Esophagus squamous epithelium (tissue), 5 donors: Measurements from ENCODE around the gene PXMP2. TPM values are rescaled to one million over a fixed set of nuclear protein-coding genes. Genes with fewer than 3 reads are reported as not detected.

ENCODE experiments used
- DNase-seq: peaks from one replicate; lab custom pipeline; 2025; lab: John Stamatoyannopoulos, UW
- H3K27ac ChIP-seq, 4 donors: fragments of 200-600 bp; sonication (generic); one replicate each; pipeline ENCODE4 v1.5.1; 2016 to 2019; ENCODE audit warnings: mild to moderate bottlenecking in 1 of 4
- H3K27me3 ChIP-seq, 4 donors: fragments of 200-600 bp; sonication (generic); 1 replicate in 3 of 4; 2 replicates in 1 of 4; pipeline versions ENCODE4 v1.5.1 to v1.6.0; 2017 to 2021; ENCODE audit warnings: antibody characterized with exemption in 1 of 4
- H3K36me3 ChIP-seq, 3 donors: fragments of 200-600 bp; sonication (generic); one replicate each; pipeline ENCODE4 v1.5.1; 2016 to 2019
- H3K4me1 ChIP-seq, 3 donors: fragments of 200-600 bp; sonication (generic); one replicate each; pipeline ENCODE4 v1.5.1; 2017 to 2019
- H3K4me3 ChIP-seq, 4 donors: fragments of 200-600 bp; sonication (generic); 1 replicate in 3 of 4; 2 replicates in 1 of 4; pipeline ENCODE4 v1.5.1; 2016 to 2019; ENCODE audit warnings: mild to moderate bottlenecking in 2 of 4, moderate library complexity in 1 of 4
- H3K9me3 ChIP-seq, 3 donors: fragments of 200-600 bp; sonication (generic); one replicate each; pipeline ENCODE4 v1.5.1; 2016 to 2019
- CTCF ChIP-seq, 6 experiments: fragments of 450-650 bp in 4 of 6; fragments of 200-600 bp in 2 of 6; sonication (generic) in 2 of 6; IDR thresholded peaks; one replicate each; pipeline ENCODE4 v1.5.1; 2016 to 2019; ENCODE audit warnings: antibody characterized with exemption in 6 of 6, mild to moderate bottlenecking in 4 of 6, moderate library complexity in 4 of 6
- POLR2A ChIP-seq, 4 donors: fragments of 450-650 bp; IDR thresholded peaks; one replicate each; pipeline ENCODE4 v1.6.1; 2017; ENCODE audit warnings: antibody characterized with exemption in 4 of 4, mild to moderate bottlenecking in 4 of 4, moderate library complexity in 3 of 4
- WGBS, 2 donors: methylation state at CpG; one replicate each; pipeline ENCODE4 v1.1.5; 2018; 5-methylcytosine and 5-hydroxymethylcytosine counted together
- intact Hi-C: fragments of 100-400 bp; cut with DNase I; formaldehyde crosslinking; loops from one replicate; pipeline ENCODE4 v1.15.0; 2022
- total RNA-seq, 4 donors: library from RNA; depleted of rRNA; stranded (reverse); fragments of >200 nt; gene quantifications; one replicate each; pipeline ENCODE4 v1.1.0, GENCODE V29; 2016
- donor health status: DM: yes; HTN: yes; CAD: no.

Gene PXMP2
- total RNA-seq, 4 donors from 2014 or later: 16.3 to 31.9 (median 18.5) TPM

DNA sequence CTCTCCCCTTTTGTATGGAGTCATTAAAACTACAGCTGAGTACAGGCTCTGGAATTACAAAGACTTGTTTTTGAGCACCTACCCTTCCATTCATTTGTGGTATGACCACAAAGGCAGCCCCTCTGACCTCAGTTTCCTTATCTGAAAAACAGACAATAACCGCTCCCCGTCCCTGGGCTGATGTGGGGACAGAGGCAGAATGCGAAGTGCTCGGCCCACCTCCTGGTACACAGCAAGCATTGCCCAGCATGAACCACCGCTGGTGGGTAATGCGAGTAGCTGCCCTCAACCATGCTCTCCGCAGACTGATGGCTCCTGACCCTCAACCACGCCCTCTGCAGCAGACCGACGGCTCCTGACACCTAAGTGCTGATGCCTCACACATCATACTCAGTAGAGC is 46.5 kb upstream of the PXMP2 start:
- Histone ChIP-seq H3K4me1 (no peaks in the 10 kb centered on the region), H3K27me3 (no peaks in the 10 kb centered on the region), H3K27ac (no peak overlapping the region), H3K4me3 (no peak overlapping the region), H3K9me3 (no peaks in the 10 kb centered on the region), H3K36me3 (peaks cover 9 to 94% (median 30%) of the 10 kb centered on the region in 3 donors)
- DNase-seq: no peak
- intact Hi-C loops: no loop called here
- 82 to 84% methylated on average over 10 of the region's 10 CpGs for WGBS, 2 donors
- no peak for TF ChIP-seq POLR2A (IDR thresholded peaks at IDR 0.05)
- TF ChIP-seq CTCF (IDR thresholded peaks at IDR 0.05): no peak

GRCh38 chr12:132641811-132642650 is 45.4 kb upstream of the PXMP2 start:
- no peak for TF ChIP-seq POLR2A (IDR thresholded peaks at IDR 0.05)
- TF ChIP-seq CTCF (IDR thresholded peaks at IDR 0.05): no peak
- 93 to 94% methylated on average over 4 to 16 of the region's 28 CpGs for WGBS, 2 donors

DNA sequence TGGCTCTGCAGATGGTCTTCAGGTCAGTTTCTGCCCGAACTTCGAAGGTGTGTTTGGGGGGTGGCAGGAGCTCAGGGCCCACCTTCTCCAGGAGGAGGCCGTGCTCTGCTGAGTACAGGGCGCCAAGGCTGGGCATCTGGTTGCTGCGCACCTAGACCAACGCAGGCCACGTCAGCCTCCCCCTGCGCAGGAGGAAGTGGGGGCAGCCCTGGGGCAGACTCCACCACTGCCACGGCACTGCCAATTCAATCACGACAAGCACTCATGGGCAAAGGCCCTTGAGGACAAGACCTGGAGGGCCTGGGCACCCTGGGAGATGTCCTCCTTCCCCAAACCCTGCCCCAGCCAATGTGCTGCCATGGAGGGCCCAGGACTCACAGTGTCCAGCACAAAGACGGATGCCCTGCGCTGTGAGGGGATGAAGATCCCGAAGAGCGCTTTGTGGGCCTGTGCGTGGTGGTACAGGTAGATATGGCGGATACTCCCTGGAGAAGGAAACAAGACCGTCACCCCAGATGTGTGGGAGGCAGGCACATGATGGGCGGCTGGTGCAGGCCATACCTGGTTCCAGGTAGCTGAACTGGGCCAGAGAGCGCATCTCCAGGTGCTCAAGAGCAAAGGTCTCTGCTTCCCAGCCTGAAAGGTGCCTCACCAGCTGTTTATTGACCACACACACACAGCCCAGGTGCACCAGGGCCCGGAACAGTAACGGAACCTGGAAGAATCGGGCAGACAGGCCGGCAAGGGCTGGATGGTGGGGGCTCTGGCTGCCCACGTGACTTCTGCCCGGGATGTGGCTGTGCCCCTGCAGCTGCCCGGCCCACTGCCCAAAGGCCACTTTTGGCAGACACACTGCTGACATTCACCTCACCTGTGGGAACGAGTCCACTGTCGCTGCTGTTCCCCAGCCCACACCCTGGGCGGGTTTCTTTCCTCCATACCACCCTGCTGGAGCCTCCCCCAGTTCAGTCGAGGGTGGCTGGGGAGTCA is 44.2 kb upstream of the PXMP2 start:
- Histone ChIP-seq H3K27ac (no peak overlapping the region), H3K4me3 (no peak overlapping the region), H3K27me3 (no peaks in the 10 kb centered on the region), H3K9me3 (no peaks in the 10 kb centered on the region), H3K4me1 (no peaks in the 10 kb centered on the region), H3K36me3 (peaks cover 9 to 96% (median 22%) of the 10 kb centered on the region in 3 donors)
- TF ChIP-seq POLR2A (IDR thresholded peaks at IDR 0.05) (no peak), CTCF (IDR thresholded peaks at IDR 0.05) (no peak)
- 90% methylated on average over 8 to 9 of the region's 30 CpGs for WGBS, 2 donors
- no peak for DNase-seq
- intact Hi-C loops: no loop called here

More at GRCh38 chr12:132641811-132642650, 45.4 kb upstream of the PXMP2 start:
- Histone ChIP-seq H3K27me3 (no peaks in the 10 kb centered on the region), H3K4me1 (no peaks in the 10 kb centered on the region), H3K4me3 (no peak overlapping the region), H3K36me3 (peaks cover 9 to 96% (median 30%) of the 10 kb centered on the region in 3 donors), H3K9me3 (no peaks in the 10 kb centered on the region), H3K27ac (no peak overlapping the region)
- intact Hi-C loops: no loop called here
- DNase-seq: no peak

DNA sequence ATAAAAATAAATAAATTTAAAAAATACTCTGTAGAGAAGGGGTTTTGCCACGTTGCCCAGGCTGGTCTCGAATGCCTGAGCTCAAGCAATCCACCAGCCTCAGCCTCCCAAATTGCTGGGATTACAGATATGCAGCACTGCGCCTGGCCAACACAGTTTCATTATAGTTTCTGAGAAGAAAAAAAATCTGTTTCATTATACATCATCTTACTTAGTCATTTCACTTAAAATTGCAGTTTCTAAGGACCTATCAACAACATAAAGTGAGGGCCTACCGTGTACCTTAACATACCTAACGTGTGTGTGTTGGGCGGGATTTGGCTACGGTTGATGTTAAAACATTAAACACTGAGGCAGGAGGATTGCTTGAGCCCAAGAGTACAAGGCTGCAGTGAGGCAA is 40.5 kb upstream of the PXMP2 start:
- Histone ChIP-seq H3K36me3 (peaks cover 9 to 96% (median 28%) of the 10 kb centered on the region in 3 donors), H3K9me3 (no peaks in the 10 kb centered on the region), H3K27me3 (no peaks in the 10 kb centered on the region), H3K4me3 (no peak overlapping the region), H3K27ac (no peak overlapping the region), H3K4me1 (no peaks in the 10 kb centered on the region)
- intact Hi-C loops: no loop called here
- TF ChIP-seq POLR2A (IDR thresholded peaks at IDR 0.05) (no peak), CTCF (IDR thresholded peaks at IDR 0.05) (no peak)
- 90 to 95% methylated on average over 7 of the region's 7 CpGs for WGBS, 2 donors
- DNase-seq: no peak
